AG20443 (cell line): ENCODE results near the gene PTPRN2.
"Not testable (repeated sequence)": the region's sequence is repeated elsewhere in the genome, so short reads cannot be mapped to it uniquely, and the experiment has no call there.

Experiments used
- DNase-seq: peaks from one replicate; pipeline ENCODE4 v3.0.0; 2012; ENCODE audit warnings: low spot score, mixed read lengths

PTPRN2 gene

GRCh38 chr7:158383665-158384064 is 204.0 kb downstream of the PTPRN2 start:
- no peak for DNase-seq

- DNase-seq, result no peak
These were observed 205.0 kb downstream of the PTPRN2 start for GRCh38 chr7:158382363-158383254.

- DNase-seq, result no peak
These were observed 205.7 kb downstream of the PTPRN2 start for GRCh38 chr7:158381956-158382355.

- DNase-seq, result no peak
These were observed 208.6 kb downstream of the PTPRN2 start for GRCh38 chr7:158378978-158379377.

GRCh38 chr7:158377800-158378623 is 209.6 kb downstream of the PTPRN2 start:
- no peak for DNase-seq

- not testable (repeated sequence) for DNase-seq
These were observed 210.8 kb downstream of the PTPRN2 start for GRCh38 chr7:158376839-158377186.

GRCh38 chr7:158376146-158376838 is 211.3 kb downstream of the PTPRN2 start:
- not testable (repeated sequence) for DNase-seq

- DNase-seq, result no peak
These were observed 212.6 kb downstream of the PTPRN2 start for GRCh38 chr7:158375034-158375433.

GRCh38 chr7:158374586-158374985 is 213.0 kb downstream of the PTPRN2 start:
- DNase-seq, result no peak

- DNase-seq, result no peak
These were observed 213.5 kb downstream of the PTPRN2 start for GRCh38 chr7:158374146-158374545.

- DNase-seq, result no peak
These were observed 214.0 kb downstream of the PTPRN2 start for GRCh38 chr7:158373476-158374133.

GRCh38 chr7:158372400-158373342 is 215.0 kb downstream of the PTPRN2 start:
- no peak for DNase-seq

GRCh38 chr7:158371856-158372255 is 215.8 kb downstream of the PTPRN2 start:
- no peak for DNase-seq

- no peak for DNase-seq
These were observed 217.8 kb downstream of the PTPRN2 start for GRCh38 chr7:158369866-158370265.

GRCh38 chr7:158369290-158369689 is 218.3 kb downstream of the PTPRN2 start:
- DNase-seq, result no peak

GRCh38 chr7:158368449-158368848 is 219.2 kb downstream of the PTPRN2 start:
- DNase-seq, result no peak

- no peak for DNase-seq
These were observed 220.0 kb downstream of the PTPRN2 start for GRCh38 chr7:158367634-158367982.

- no peak for DNase-seq
These were observed 220.5 kb downstream of the PTPRN2 start for GRCh38 chr7:158366916-158367633.

- no peak for DNase-seq
These were observed 221.3 kb downstream of the PTPRN2 start for GRCh38 chr7:158366346-158366745.

GRCh38 chr7:158365267-158365666 is 222.4 kb downstream of the PTPRN2 start:
- DNase-seq, result no peak
